Nephron (organoid): ENCODE measurements around the gene CDH13.
A peak's percentile ranks its signal among the peaks of the same experiment; 100 is the strongest.

Experiments
- H3K27ac Mint-ChIP-seq, 3 experiments: 2 replicates each; pipeline ENCODE4 v1.8.0; 2020; ENCODE audit warnings: mixed read lengths in 3 of 3, mild to moderate bottlenecking in 2 of 3, moderate library complexity in 1 of 3
- H3K27me3 Mint-ChIP-seq: 2 replicates; pipeline ENCODE4 v1.8.0; 2021; ENCODE audit warnings: low read depth, mild to moderate bottlenecking, moderate library complexity, mixed read lengths
- H3K36me3 Mint-ChIP-seq: 2 replicates; pipeline ENCODE4 v1.8.0; 2020; ENCODE audit warnings: low read depth, mixed read lengths
- H3K4me1 Mint-ChIP-seq: 2 replicates; pipeline ENCODE4 v1.8.0; 2020; ENCODE audit warnings: mixed read lengths
- H3K4me3 Mint-ChIP-seq, 3 experiments: 2 replicates each; pipeline ENCODE4 v1.8.0; 2020; ENCODE audit warnings: mild to moderate bottlenecking in 3 of 3, mixed read lengths in 3 of 3, moderate library complexity in 2 of 3
- H3K9me3 Mint-ChIP-seq: 2 replicates; pipeline ENCODE4 v1.8.0; 2020; ENCODE audit warnings: mixed read lengths
- CTCF ChIP-seq, 3 experiments: fragments of 200-600 bp; sonication (generic); IDR thresholded peaks; one replicate each; pipeline ENCODE4 v1.5.0; 2021; ENCODE audit warnings: antibody characterized with exemption in 3 of 3; ENCODE audit not compliant: unreplicated experiment in 3 of 3

CDH13 gene

DNA sequence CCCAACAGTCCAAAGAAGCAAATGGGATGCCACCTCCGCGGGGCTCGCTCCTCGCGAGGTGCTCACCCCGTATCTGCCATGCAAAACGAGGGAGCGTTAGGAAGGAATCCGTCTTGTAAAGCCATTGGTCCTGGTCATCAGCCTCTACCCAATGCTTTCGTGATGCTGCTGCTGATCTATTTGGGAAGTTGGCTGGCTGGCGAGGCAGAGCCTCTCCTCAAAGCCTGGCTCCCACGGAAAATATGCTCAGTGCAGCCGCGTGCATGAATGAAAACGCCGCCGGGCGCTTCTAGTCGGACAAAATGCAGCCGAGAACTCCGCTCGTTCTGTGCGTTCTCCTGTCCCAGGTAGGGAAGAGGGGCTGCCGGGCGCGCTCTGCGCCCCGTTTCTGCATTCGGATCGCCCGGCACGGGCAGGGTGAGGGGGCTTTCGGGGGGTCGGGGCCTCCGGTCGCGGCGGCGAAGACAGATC, at the start of gene CDH13:
Gene CDH13, plus strand, starts transcription at position 179 of the 471 bp plus-strand sequence.
- Mint-ChIP-seq H3K9me3 (no peaks in the 10 kb centered on the region), H3K4me1 (peaks cover 39% of the 10 kb centered on the region), H3K27ac (no peak within 1 kb of the TSS), H3K4me3 (peak within 1 kb of the TSS; percentile 81 to 93 (median 92)), H3K27me3 (peaks cover 76% of the 10 kb centered on the region), H3K36me3 (no peaks in the 10 kb centered on the region)
- TF ChIP-seq CTCF (IDR thresholded peaks at IDR 0.05; ENCODE audit: unreplicated experiment in 3 of 3), result no peak

GRCh38 chr16:82580298-82580890, 46.4 kb upstream of the CDH13 start:
- Mint-ChIP-seq H3K27me3 (peaks cover 17% of the 10 kb centered on the region), H3K27ac (no peak overlapping the region), H3K9me3 (no peaks in the 10 kb centered on the region), H3K36me3 (no peaks in the 10 kb centered on the region), H3K4me1 (no peaks in the 10 kb centered on the region), H3K4me3 (no peak overlapping the region)
- peak; percentile 31 to 41 (median 41) for TF ChIP-seq CTCF (IDR thresholded peaks at IDR 0.05; ENCODE audit: unreplicated experiment in 3 of 3)

GRCh38 chr16:82582975-82583374, 43.8 kb upstream of the CDH13 start:
- H3K27me3 Mint-ChIP-seq, result peaks cover 13% of the 10 kb centered on the region
- no peaks in the 10 kb centered on the region for H3K9me3 Mint-ChIP-seq
- TF ChIP-seq CTCF (IDR thresholded peaks at IDR 0.05; ENCODE audit: unreplicated experiment in 3 of 3), result no peak
- H3K4me3 Mint-ChIP-seq, result no peak overlapping the region
- no peaks in the 10 kb centered on the region for H3K36me3 Mint-ChIP-seq
- H3K27ac Mint-ChIP-seq, result no peak overlapping the region
- no peaks in the 10 kb centered on the region for H3K4me1 Mint-ChIP-seq

DNA sequence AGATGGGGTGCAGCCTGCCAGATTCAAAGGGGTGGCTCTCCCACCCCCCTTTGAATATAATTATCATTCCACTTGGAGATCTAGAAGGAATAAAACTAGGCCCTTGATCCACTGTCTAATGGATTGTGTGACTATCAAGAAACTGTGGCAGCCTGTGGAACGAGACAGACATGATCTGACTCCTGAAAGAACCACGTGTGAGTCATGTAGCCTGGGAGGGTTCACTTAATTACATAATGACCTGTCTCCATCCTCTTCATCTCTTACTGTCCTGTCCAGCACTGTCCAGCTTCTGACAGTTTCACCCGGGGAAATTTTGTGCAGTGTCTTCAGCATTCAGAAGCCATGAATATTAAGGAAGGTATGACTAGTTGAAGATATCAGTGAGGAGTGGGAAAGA, 43.3 kb upstream of the CDH13 start:
- peaks cover 13% of the 10 kb centered on the region for H3K27me3 Mint-ChIP-seq
- H3K4me3 Mint-ChIP-seq, result no peak overlapping the region
- H3K9me3 Mint-ChIP-seq, result no peaks in the 10 kb centered on the region
- TF ChIP-seq CTCF (IDR thresholded peaks at IDR 0.05; ENCODE audit: unreplicated experiment in 3 of 3), result no peak
- no peaks in the 10 kb centered on the region for H3K36me3 Mint-ChIP-seq
- no peaks in the 10 kb centered on the region for H3K4me1 Mint-ChIP-seq
- H3K27ac Mint-ChIP-seq, result no peak overlapping the region

- no peak overlapping the region for H3K4me3 Mint-ChIP-seq
- H3K27me3 Mint-ChIP-seq, result peaks cover 8% of the 10 kb centered on the region
These were observed 42.1 kb upstream of the CDH13 start for GRCh38 chr16:82584553-82585152.

More at GRCh38 chr16:82584553-82585152, 42.1 kb upstream of the CDH13 start:
- Mint-ChIP-seq H3K27ac (no peak overlapping the region), H3K9me3 (no peaks in the 10 kb centered on the region), H3K36me3 (no peaks in the 10 kb centered on the region), H3K4me1 (no peaks in the 10 kb centered on the region)
- no peak for TF ChIP-seq CTCF (IDR thresholded peaks at IDR 0.05; ENCODE audit: unreplicated experiment in 3 of 3)
